ENCODE data around the gene PLEKHM3. TPM values are rescaled to one million over a fixed set of nuclear protein-coding genes. Genes with fewer than 3 reads are reported as not detected.

Gene PLEKHM3
- total and polyA plus RNA-seq, 2 donors (not counting 3 experiments of a cell fraction or from before 2014, with no cell fraction given): 3.1 to 9.1 TPM

DNA sequence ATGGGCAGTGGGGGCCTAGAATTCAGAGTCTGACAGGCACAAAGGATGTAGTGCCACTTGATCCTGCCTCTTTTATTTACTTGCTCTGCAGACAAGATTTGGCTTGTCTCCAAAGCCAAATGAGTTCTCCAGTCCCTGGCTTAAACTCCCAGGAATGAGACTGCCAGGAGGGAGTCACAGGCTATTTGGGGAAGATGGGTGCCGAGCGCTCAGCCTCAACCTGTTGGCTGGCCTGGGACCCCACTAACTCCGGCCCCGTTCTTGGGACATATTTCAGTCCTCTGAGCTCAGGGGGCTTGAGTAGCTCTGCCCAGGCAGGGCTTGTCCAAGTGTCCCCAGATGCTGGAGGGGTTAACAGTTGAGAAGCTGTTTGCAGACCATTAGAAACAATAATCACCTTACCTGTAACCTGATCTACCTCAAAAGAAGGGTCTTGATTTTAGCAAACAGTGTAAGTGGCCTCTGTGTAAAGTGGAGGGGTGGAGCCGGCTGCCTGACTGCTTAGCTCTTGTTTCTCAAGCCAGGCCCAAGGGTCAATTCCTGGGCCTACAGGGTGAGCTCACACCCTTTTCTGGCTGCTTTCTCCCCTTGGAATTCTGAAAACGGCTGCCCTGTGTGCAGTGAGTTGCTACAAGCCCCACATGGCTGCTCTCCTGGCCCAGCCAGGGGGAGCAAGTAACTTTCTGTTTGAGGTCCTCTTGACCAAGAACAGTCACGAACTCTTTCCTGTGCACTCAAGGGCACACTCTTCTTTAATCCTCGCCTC is 228.6 kb downstream of the PLEKHM3 start:
- POLR2A ChIA-PET: no interaction called here
- BruUV-seq (replicated peaks): no TSS peak
- DNase-seq (ENCODE audit: low read depth, low spot score) (no peak), FAIRE-seq (no peak)
- no peaks in the 10 kb centered on the region for H4K20me1 ChIP-seq (replicated peaks; ENCODE audit: control insufficient read depth, extremely low read depth, insufficient read depth, low read length)
- CTCF ChIA-PET: interaction anchor here (0.7 kb wide), 1 partner anchor 32 kb away, joined by 3 read pairs; no protein-coding TSS in a partner anchor
- H3K9me3 ChIP-seq (replicated peaks; ENCODE audit: control insufficient read depth, insufficient read depth, low read length): no peaks in the 10 kb centered on the region
- dilution Hi-C loops (cut with MboI; ENCODE audit: extremely low pct_ligation_motif_present, low sequenced_read_pairs): no loop called here
- H3K79me2 ChIP-seq (ENCODE audit: control insufficient read depth, insufficient read depth, low read length): no peaks in the 10 kb centered on the region
- intact Hi-C loops (cut with micrococcal nuclease): no loop called here
- no peak overlapping the region for H2AFZ ChIP-seq (ENCODE audit: low read depth, low read length)
- no peak overlapping the region for H3K4me3 ChIP-seq (replicated peaks in 1 of 3; ENCODE audit: insufficient read depth in 1 of 3, low read depth in 1 of 3, low read length in 3 of 3)
- no peak overlapping the region for H3K27ac ChIP-seq (ENCODE audit: insufficient read depth, low read depth, low read length)
- no peak overlapping the region for H3K4me2 ChIP-seq (ENCODE audit: insufficient read depth, low read length)
- H3K27me3 ChIP-seq (ENCODE audit: control insufficient read depth in 2 of 2, insufficient read depth in 2 of 2, low read length in 2 of 2): no peaks in the 10 kb centered on the region
- no peaks in the 10 kb centered on the region for H3K36me3 ChIP-seq (ENCODE audit: control insufficient read depth in 2 of 2, extremely low read depth in 1 of 2, insufficient read depth in 2 of 2, low read length in 2 of 2)
- H3K9me1 ChIP-seq (replicated peaks; ENCODE audit: control insufficient read depth, extremely low read depth, insufficient read depth, low read length): no peaks in the 10 kb centered on the region
- H3K4me1 ChIP-seq (ENCODE audit: control insufficient read depth, extremely low read depth, insufficient read depth, low read length): peaks cover 8% of the 10 kb centered on the region
- H3K9ac ChIP-seq (replicated peaks; ENCODE audit: extremely low read depth, insufficient read depth, low read length): no peak overlapping the region
- TF ChIP-seq POLR2A (IDR thresholded peaks at IDR 0.05; ENCODE audit: low read depth, low read length) (no peak), GATA2 (IDR thresholded peaks at IDR 0.05; ENCODE audit: insufficient read depth, insufficient read length, low read depth, low read length) (no peak), JUN (IDR thresholded peaks at IDR 0.05; ENCODE audit: borderline replicate concordance, insufficient read depth, insufficient read length, low read depth) (no peak), EZH2 (IDR thresholded peaks at IDR 0.05; ENCODE audit: borderline replicate concordance, low read depth, low read length, severe bottlenecking) (no peak)

DNA sequence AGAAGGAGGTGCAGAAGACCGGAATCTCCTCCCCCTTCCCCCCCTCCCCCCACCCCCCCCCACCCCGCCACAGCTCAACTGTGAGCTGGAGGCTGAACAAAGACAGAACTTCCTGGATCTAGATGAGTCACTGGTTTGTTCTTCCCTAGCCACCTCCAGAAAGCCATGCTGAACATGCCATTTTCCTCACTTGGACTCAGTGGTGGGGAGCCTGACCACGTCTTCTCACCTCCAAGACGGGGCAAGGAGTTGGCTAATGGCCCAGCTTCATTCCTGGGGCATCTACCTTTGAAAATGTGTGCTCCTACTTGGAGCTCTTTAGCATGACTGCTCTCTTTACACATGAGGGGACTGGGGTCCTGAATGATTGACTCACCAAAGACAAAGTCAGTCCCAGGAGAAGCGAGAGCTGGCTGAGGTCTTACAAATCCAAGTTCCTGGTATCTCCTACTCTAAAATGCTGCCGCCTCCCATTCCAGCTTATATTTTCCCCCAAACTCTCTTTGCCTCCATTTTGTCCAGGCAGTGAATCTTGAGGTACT is 233.0 kb downstream of the PLEKHM3 start:
- no peak overlapping the region for H3K4me3 ChIP-seq (replicated peaks in 1 of 3; ENCODE audit: insufficient read depth in 1 of 3, low read depth in 1 of 3, low read length in 3 of 3)
- peaks cover 10% of the 10 kb centered on the region for H3K4me1 ChIP-seq (ENCODE audit: control insufficient read depth, extremely low read depth, insufficient read depth, low read length)
- CTCF ChIA-PET: interaction anchor here (0.7 to 1.2 kb wide), 11 partner anchors 9 to 248 kb away, joined by 3 to 7 read pairs (median 3); partner anchors contain the start of genes FZD5 and METTL21A
- DNase-seq (ENCODE audit: low read depth, low spot score) (peak; percentile 75), FAIRE-seq (peak; percentile 94)
- H3K9ac ChIP-seq (replicated peaks; ENCODE audit: extremely low read depth, insufficient read depth, low read length): peak overlapping the region; percentile 51
- H3K9me1 ChIP-seq (replicated peaks; ENCODE audit: control insufficient read depth, extremely low read depth, insufficient read depth, low read length): no peaks in the 10 kb centered on the region
- POLR2A ChIA-PET: interaction anchor here (0.7 kb wide), 1 partner anchor 128 kb away, joined by 9 read pairs; no protein-coding TSS in a partner anchor
- no peaks in the 10 kb centered on the region for H3K36me3 ChIP-seq (ENCODE audit: control insufficient read depth in 2 of 2, extremely low read depth in 1 of 2, insufficient read depth in 2 of 2, low read length in 2 of 2)
- H2AFZ ChIP-seq (ENCODE audit: low read depth, low read length): peak overlapping the region; percentile 98
- TSS peak; percentile 99 for BruUV-seq (replicated peaks)
- no peaks in the 10 kb centered on the region for H4K20me1 ChIP-seq (replicated peaks; ENCODE audit: control insufficient read depth, extremely low read depth, insufficient read depth, low read length)
- intact Hi-C loops (cut with micrococcal nuclease) (loop anchor here (1.0 to 2.0 kb wide), 2 partner anchors 22 to 54 kb away; no protein-coding TSS in a partner anchor), dilution Hi-C loops (cut with MboI; ENCODE audit: extremely low pct_ligation_motif_present, low sequenced_read_pairs) (no loop called here)
- peak overlapping the region; percentile 86 for H3K4me2 ChIP-seq (ENCODE audit: insufficient read depth, low read length)
- H3K79me2 ChIP-seq (ENCODE audit: control insufficient read depth, insufficient read depth, low read length): no peaks in the 10 kb centered on the region
- TF ChIP-seq, protein P1, sequence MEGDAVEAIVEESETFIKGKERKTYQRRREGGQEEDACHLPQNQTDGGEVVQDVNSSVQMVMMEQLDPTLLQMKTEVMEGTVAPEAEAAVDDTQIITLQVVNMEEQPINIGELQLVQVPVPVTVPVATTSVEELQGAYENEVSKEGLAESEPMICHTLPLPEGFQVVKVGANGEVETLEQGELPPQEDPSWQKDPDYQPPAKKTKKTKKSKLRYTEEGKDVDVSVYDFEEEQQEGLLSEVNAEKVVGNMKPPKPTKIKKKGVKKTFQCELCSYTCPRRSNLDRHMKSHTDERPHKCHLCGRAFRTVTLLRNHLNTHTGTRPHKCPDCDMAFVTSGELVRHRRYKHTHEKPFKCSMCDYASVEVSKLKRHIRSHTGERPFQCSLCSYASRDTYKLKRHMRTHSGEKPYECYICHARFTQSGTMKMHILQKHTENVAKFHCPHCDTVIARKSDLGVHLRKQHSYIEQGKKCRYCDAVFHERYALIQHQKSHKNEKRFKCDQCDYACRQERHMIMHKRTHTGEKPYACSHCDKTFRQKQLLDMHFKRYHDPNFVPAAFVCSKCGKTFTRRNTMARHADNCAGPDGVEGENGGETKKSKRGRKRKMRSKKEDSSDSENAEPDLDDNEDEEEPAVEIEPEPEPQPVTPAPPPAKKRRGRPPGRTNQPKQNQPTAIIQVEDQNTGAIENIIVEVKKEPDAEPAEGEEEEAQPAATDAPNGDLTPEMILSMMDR (IDR thresholded peaks at IDR 0.05; ENCODE audit: extremely low read depth in 1 of 2, insufficient read depth in 1 of 2, low read depth in 1 of 2, low read length in 2 of 2): no peak
- TF ChIP-seq POLR2AphosphoS5 (IDR thresholded peaks at IDR 0.05; ENCODE audit: insufficient read depth, low read depth, low read length) (no peak), EZH2 (IDR thresholded peaks at IDR 0.05; ENCODE audit: borderline replicate concordance, low read depth, low read length, severe bottlenecking) (no peak), GATA2 (IDR thresholded peaks at IDR 0.05; ENCODE audit: insufficient read depth, insufficient read length, low read depth, low read length) (no peak), JUN (IDR thresholded peaks at IDR 0.05; ENCODE audit: borderline replicate concordance, insufficient read depth, insufficient read length, low read depth) (peak; percentile 49), POLR2A (IDR thresholded peaks at IDR 0.05; ENCODE audit: low read depth, low read length) (peak; percentile 47), MYC (IDR thresholded peaks at IDR 0.05; ENCODE audit: low read depth, low read length) (no peak), FOS (IDR thresholded peaks at IDR 0.05; ENCODE audit: borderline replicate concordance, insufficient read depth, low read length) (peak; percentile 66)
- TF ChIP-seq, protein P2, sequence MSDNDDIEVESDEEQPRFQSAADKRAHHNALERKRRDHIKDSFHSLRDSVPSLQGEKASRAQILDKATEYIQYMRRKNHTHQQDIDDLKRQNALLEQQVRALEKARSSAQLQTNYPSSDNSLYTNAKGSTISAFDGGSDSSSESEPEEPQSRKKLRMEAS (IDR thresholded peaks at IDR 0.05; ENCODE audit: insufficient read depth, insufficient read length): no peak
- H3K27ac ChIP-seq (ENCODE audit: insufficient read depth, low read depth, low read length): peak overlapping the region; percentile 98
- H3K27me3 ChIP-seq (ENCODE audit: control insufficient read depth in 2 of 2, insufficient read depth in 2 of 2, low read length in 2 of 2): no peaks in the 10 kb centered on the region
- no peaks in the 10 kb centered on the region for H3K9me3 ChIP-seq (replicated peaks; ENCODE audit: control insufficient read depth, insufficient read depth, low read length)
